Gastrocnemius medialis (tissue), 4 donors: Measurements from ENCODE around the gene DNAL4. TPM values are rescaled to one million over a fixed set of nuclear protein-coding genes. Genes with fewer than 3 reads are reported as not detected.

Experiments used
- ATAC-seq, 2 donors: fragments of 150-250 bp; one replicate each; pipeline ENCODE4 v1.9.1; 2016
- DNase-seq, 2 donors: peaks; one replicate each; pipeline ENCODE4 v3.0.0-alpha.2; 2019
- H3K27ac ChIP-seq, 4 donors: fragments of 200-600 bp; sonication (generic); 1 replicate in 1 of 4; 2 replicates in 3 of 4; pipeline ENCODE4 v1.5.1; 2016 to 2018; ENCODE audit warnings: mild to moderate bottlenecking in 2 of 4, moderate library complexity in 1 of 4
- H3K27me3 ChIP-seq, 3 donors: fragments of 200-600 bp; sonication (generic) in 2 of 3; 1 replicate in 1 of 3; 2 replicates in 2 of 3; pipeline versions ENCODE4 v1.5.1 to v1.6.0; 2016 to 2019; ENCODE audit warnings: mild to moderate bottlenecking in 1 of 3, moderate library complexity in 1 of 3
- H3K36me3 ChIP-seq, 2 donors: fragments of 200-600 bp; sonication (generic) in 1 of 2; one replicate each; pipeline ENCODE4 v1.5.1; 2017 to 2018
- H3K4me1 ChIP-seq, 2 donors: fragments of 200-600 bp; sonication (generic) in 1 of 2; one replicate each; pipeline ENCODE4 v1.5.1; 2016 to 2017; ENCODE audit warnings: mild to moderate bottlenecking in 2 of 2
- H3K4me3 ChIP-seq, 4 donors: fragments of 200-600 bp; sonication (generic) in 3 of 4; 1 replicate in 1 of 4; 2 replicates in 3 of 4; pipeline ENCODE4 v1.5.1; 2016 to 2019; ENCODE audit warnings: mild to moderate bottlenecking in 2 of 4
- H3K9me3 ChIP-seq, 3 donors: fragments of 200-600 bp; sonication (generic) in 2 of 3; 1 replicate in 1 of 3; 2 replicates in 2 of 3; pipeline ENCODE4 v1.5.1; 2016 to 2019
- POLR2A ChIP-seq, 2 donors: fragments of 450-650 bp; IDR thresholded peaks; one replicate each; pipeline ENCODE4 v1.6.1; 2017; ENCODE audit warnings: antibody characterized with exemption in 2 of 2, mild to moderate bottlenecking in 2 of 2, moderate library complexity in 2 of 2
- in situ Hi-C, 4 donors: fragments of 200-750 bp; cut with MboI; loops; one replicate each; pipeline versions ENCODE4 v1.15.0 to v1.8.0; 2017; ENCODE audit warnings: low sequenced_read_pairs in 4 of 4
- intact Hi-C: fragments of 100-400 bp; cut with DNase I; formaldehyde crosslinking; loops from one replicate; pipeline ENCODE4 v1.15.1; 2023; ENCODE audit warnings: low total_unique reads
- total RNA-seq, 4 donors: library from RNA; depleted of rRNA; stranded (reverse); fragments of >200 nt; gene quantifications; one replicate each; pipeline versions ENCODE4 v1.1.0 to v1.2.3, GENCODE V29; 2016
- TF ChIP-seq, protein P1 (sequence below), 5 experiments: fragments of 450-650 bp in 3 of 5; fragments of 200-600 bp in 2 of 5; sonication (generic) in 2 of 5; IDR thresholded peaks in 4 of 5; conservative IDR thresholded peaks in 1 of 5; 1 replicate in 4 of 5; 2 replicates in 1 of 5; pipeline ENCODE4 v1.5.1; 2016 to 2019; ENCODE audit warnings: antibody characterized with exemption in 5 of 5, mild to moderate bottlenecking in 3 of 5, moderate library complexity in 3 of 5

Gene DNAL4
- total RNA-seq, 4 donors from 2014 or later = 5.7 to 7.2 (median 6.7) TPM

- Histone ChIP-seq H3K27me3 (peaks cover 7 to 23% (median 12%) of the 10 kb centered on the region in 3 donors), H3K27ac (no peak overlapping the region), H3K36me3 (no peaks in the 10 kb centered on the region), H3K4me3 (no peak overlapping the region), H3K4me1 (peaks cover 1 to 10% of the 10 kb centered on the region in 2 donors), H3K9me3 (no peaks in the 10 kb centered on the region)
- in situ Hi-C loops = no loop called here
- TF ChIP-seq, protein P1, sequence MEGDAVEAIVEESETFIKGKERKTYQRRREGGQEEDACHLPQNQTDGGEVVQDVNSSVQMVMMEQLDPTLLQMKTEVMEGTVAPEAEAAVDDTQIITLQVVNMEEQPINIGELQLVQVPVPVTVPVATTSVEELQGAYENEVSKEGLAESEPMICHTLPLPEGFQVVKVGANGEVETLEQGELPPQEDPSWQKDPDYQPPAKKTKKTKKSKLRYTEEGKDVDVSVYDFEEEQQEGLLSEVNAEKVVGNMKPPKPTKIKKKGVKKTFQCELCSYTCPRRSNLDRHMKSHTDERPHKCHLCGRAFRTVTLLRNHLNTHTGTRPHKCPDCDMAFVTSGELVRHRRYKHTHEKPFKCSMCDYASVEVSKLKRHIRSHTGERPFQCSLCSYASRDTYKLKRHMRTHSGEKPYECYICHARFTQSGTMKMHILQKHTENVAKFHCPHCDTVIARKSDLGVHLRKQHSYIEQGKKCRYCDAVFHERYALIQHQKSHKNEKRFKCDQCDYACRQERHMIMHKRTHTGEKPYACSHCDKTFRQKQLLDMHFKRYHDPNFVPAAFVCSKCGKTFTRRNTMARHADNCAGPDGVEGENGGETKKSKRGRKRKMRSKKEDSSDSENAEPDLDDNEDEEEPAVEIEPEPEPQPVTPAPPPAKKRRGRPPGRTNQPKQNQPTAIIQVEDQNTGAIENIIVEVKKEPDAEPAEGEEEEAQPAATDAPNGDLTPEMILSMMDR (IDR thresholded peaks at IDR 0.05 in 4 of 5, conservative IDR thresholded peaks at IDR 0.05 in 1 of 5) = no peak
- intact Hi-C loops = loop anchor here (5.0 kb wide), 1 partner anchor 43 kb away; the partner anchor contains the start of gene NPTXR
- ATAC-seq (no peak), DNase-seq (no peak)
These were observed 5.5 kb upstream of the DNAL4 start for GRCh38 chr22:38799265-38800002.

DNA sequence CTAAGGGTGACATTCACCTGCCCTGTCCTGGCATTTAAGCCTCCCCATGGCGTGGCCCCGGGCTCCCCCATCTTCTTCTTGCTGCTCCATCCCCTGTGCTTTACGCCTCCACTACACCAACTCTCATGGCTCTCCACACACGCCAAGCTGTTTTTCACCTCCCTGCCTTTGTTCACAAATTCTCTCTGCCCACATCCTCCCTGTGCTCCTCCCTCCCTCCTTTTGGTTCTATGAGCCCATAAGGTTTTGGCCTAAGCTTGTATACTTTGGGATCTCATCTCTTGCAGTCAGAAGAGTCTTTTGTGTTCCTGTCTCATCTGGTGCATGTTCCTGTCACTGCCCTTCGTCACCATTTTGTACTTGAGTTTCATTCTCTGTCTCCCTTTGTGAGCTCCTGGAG is 4.6 kb upstream of the DNAL4 start:
- Histone ChIP-seq H3K9me3 (no peaks in the 10 kb centered on the region), H3K27ac (no peak overlapping the region), H3K4me3 (no peak overlapping the region), H3K4me1 (peaks cover 4 to 12% of the 10 kb centered on the region in 2 donors), H3K27me3 (peaks cover 7 to 23% (median 12%) of the 10 kb centered on the region in 3 donors), H3K36me3 (no peaks in the 10 kb centered on the region)
- DNase-seq (no peak), ATAC-seq (no peak)
- in situ Hi-C loops (no loop called here), intact Hi-C loops (no loop called here)
- TF ChIP-seq POLR2A (IDR thresholded peaks at IDR 0.05) = no peak
- TF ChIP-seq, protein P1 (IDR thresholded peaks at IDR 0.05 in 4 of 5, conservative IDR thresholded peaks at IDR 0.05 in 1 of 5) = no peak

DNA sequence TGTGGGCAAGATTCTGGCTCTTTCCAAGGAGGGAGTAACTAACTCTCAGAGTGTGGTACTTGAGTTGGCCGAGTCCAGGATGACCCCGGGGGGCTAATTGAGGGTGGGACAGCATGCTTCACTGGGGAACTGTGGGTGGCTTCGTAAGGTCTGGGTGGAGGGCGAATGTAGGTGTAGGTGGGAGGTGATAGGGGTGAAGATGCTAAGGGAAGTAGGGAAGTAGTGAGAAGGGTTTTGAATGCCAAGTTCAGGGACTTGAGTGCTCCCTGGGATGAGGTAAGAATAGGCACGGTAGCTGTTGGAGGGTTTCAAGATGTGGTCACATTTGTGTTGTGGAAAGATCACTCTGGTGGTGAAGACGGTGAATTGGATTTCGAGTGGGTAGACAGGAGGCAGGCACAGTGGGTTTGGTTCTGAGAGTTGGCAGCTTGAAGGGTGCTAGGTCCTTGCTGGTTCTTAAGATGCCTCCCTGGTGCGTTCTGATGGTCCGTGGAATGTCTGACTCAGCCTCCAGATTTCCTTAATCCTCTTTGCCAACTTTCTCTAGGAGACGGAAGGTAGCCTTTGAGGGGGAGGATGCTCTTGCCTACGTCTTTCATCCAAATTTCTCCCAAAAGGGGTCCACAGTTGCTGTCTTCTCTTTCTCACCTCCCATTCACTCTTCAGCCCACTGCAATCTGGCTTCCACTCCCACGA is 2.5 kb upstream of the DNAL4 start:
- Histone ChIP-seq H3K9me3 (no peaks in the 10 kb centered on the region), H3K4me1 (peaks cover 10 to 11% of the 10 kb centered on the region in 2 donors), H3K27me3 (peaks cover 3 to 19% (median 4%) of the 10 kb centered on the region in 3 donors), H3K4me3 (no peak overlapping the region), H3K27ac (no peak overlapping the region), H3K36me3 (no peaks in the 10 kb centered on the region)
- TF ChIP-seq, protein P1 (IDR thresholded peaks at IDR 0.05 in 4 of 5, conservative IDR thresholded peaks at IDR 0.05 in 1 of 5) = no peak
- no peak for TF ChIP-seq POLR2A (IDR thresholded peaks at IDR 0.05)
- DNase-seq (no peak), ATAC-seq (no peak)
- intact Hi-C loops (no loop called here), in situ Hi-C loops (no loop called here)

DNA sequence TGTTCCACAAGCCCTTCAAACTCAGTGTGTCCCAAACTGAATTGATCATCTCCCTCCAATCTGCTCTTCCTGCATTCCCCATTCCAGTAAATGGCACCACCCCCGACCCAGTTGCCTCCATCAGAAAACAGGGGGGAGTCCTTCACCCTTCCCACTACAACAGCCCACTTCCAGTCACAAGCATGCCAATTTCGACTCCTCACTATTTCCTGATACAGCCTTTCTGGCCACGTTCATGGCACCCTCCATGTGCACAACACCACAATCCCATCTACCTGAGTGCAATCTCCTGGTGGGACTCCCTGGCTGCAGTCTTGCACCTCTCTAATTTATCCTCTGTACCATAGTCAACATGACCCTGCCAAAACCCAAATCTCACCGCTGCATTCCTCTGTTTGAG is 1.6 kb upstream of the DNAL4 start:
- ATAC-seq = no peak
- H3K4me3 ChIP-seq = no peak overlapping the region
- H3K9me3 ChIP-seq = no peaks in the 10 kb centered on the region
- in situ Hi-C loops = no loop called here
- peaks cover 10 to 11% of the 10 kb centered on the region in 2 donors for H3K4me1 ChIP-seq
- TF ChIP-seq POLR2A (IDR thresholded peaks at IDR 0.05) = no peak
- TF ChIP-seq, protein P1 (IDR thresholded peaks at IDR 0.05 in 4 of 5, conservative IDR thresholded peaks at IDR 0.05 in 1 of 5) = no peak
- DNase-seq = no peak
- no peak overlapping the region for H3K27ac ChIP-seq
- intact Hi-C loops = no loop called here
- H3K27me3 ChIP-seq = peaks cover 0 to 18% (median 0%) of the 10 kb centered on the region in 3 donors
- peaks cover 0 to 4% of the 10 kb centered on the region in 2 donors for H3K36me3 ChIP-seq
